Measurements from ENCODE around the gene ENDOG. TPM values are rescaled to one million over a fixed set of nuclear protein-coding genes. Genes with fewer than 3 reads are reported as not detected.
"Not testable (repeated sequence)": the region's sequence is repeated elsewhere in the genome, so short reads cannot be mapped to it uniquely, and the experiment has no call there.

Gene ENDOG
- total RNA-seq, 2 donors from 2014 or later = 29.9 to 87.2 TPM

GRCh38 chr9:128851779-128852600, 33.7 kb downstream of the ENDOG start:
- H3K27ac ChIP-seq = peak overlapping the region; percentile 20 to 32
- DNase-seq (ENCODE audit: low spot score) = peak; percentile 62
- H3K4me1 ChIP-seq (replicated peaks); H3K36me3 ChIP-seq; H3K9me3 ChIP-seq; H3K4me3 ChIP-seq; intact Hi-C loops (cut with DNase I); H3K27me3 ChIP-seq (replicated peaks; ENCODE audit: insufficient read depth): not testable (repeated sequence)
- TF ChIP-seq POLR2AphosphoS5 (IDR thresholded peaks at IDR 0.05) = peak; percentile 44
- TF ChIP-seq CTCF (IDR thresholded peaks at IDR 0.05) = peak; percentile 13 to 92 (median 74)
- WGBS = 70% methylated on average over 10 of the region's 10 CpGs

- intact Hi-C loops (cut with DNase I); H3K4me3 ChIP-seq; H3K27me3 ChIP-seq (replicated peaks; ENCODE audit: insufficient read depth); DNase-seq (ENCODE audit: low spot score); H3K36me3 ChIP-seq; H3K9me3 ChIP-seq; H3K4me1 ChIP-seq (replicated peaks): not testable (repeated sequence)
- peak overlapping the region; percentile 20 to 51 for H3K27ac ChIP-seq
- WGBS = 69% methylated on average over 2 of the region's 2 CpGs
These were observed 34.3 kb downstream of the ENDOG start for GRCh38 chr9:128852646-128853045.

- DNase-seq (ENCODE audit: low spot score); H3K9me3 ChIP-seq; H3K4me1 ChIP-seq (replicated peaks); H3K4me3 ChIP-seq; H3K27me3 ChIP-seq (replicated peaks; ENCODE audit: insufficient read depth); H3K36me3 ChIP-seq; intact Hi-C loops (cut with DNase I); H3K27ac ChIP-seq: not testable (repeated sequence)
- 91% methylated on average over 6 of the region's 6 CpGs for WGBS
These were observed 36.2 kb downstream of the ENDOG start for GRCh38 chr9:128854454-128854853.

GRCh38 chr9:128858476-128858875, 40.2 kb downstream of the ENDOG start:
- intact Hi-C loops (cut with DNase I); H3K9me3 ChIP-seq; H3K27me3 ChIP-seq (replicated peaks; ENCODE audit: insufficient read depth); H3K4me3 ChIP-seq; H3K36me3 ChIP-seq; H3K27ac ChIP-seq; DNase-seq (ENCODE audit: low spot score): not testable (repeated sequence)
- 95% methylated on average over 7 of the region's 7 CpGs for WGBS
- H3K4me1 ChIP-seq (replicated peaks) = peaks cover 17% of the 10 kb centered on the region

- 79% methylated on average over 5 of the region's 5 CpGs for WGBS
- intact Hi-C loops (cut with DNase I) = no loop called here
- Histone ChIP-seq H3K4me1 (replicated peaks) (peaks cover 15% of the 10 kb centered on the region), H3K36me3 (no peaks in the 10 kb centered on the region), H3K4me3 (no peak overlapping the region), H3K27me3 (replicated peaks; ENCODE audit: insufficient read depth) (no peaks in the 10 kb centered on the region), H3K27ac (peak overlapping the region; percentile 65 to 73), H3K9me3 (no peaks in the 10 kb centered on the region)
- TF ChIP-seq POLR2A (IDR thresholded peaks at IDR 0.05) (no peak), POLR2AphosphoS5 (IDR thresholded peaks at IDR 0.05) (no peak), CTCF (IDR thresholded peaks at IDR 0.05) (no peak)
- no peak for DNase-seq (ENCODE audit: low spot score)
These were observed 42.6 kb downstream of the ENDOG start for GRCh38 chr9:128860937-128861336.

GRCh38 chr9:128861501-128861900, 43.2 kb downstream of the ENDOG start:
- no peak for DNase-seq (ENCODE audit: low spot score)
- Histone ChIP-seq H3K27me3 (replicated peaks; ENCODE audit: insufficient read depth) (no peaks in the 10 kb centered on the region), H3K27ac (peak overlapping the region; percentile 65 to 73), H3K9me3 (no peaks in the 10 kb centered on the region), H3K36me3 (no peaks in the 10 kb centered on the region), H3K4me3 (no peak overlapping the region), H3K4me1 (replicated peaks) (peaks cover 15% of the 10 kb centered on the region)
- intact Hi-C loops (cut with DNase I) = no loop called here
- TF ChIP-seq POLR2AphosphoS5 (IDR thresholded peaks at IDR 0.05) = no peak
- TF ChIP-seq POLR2A (IDR thresholded peaks at IDR 0.05) = no peak
- no peak for TF ChIP-seq CTCF (IDR thresholded peaks at IDR 0.05)
- 86% methylated on average over 6 of the region's 6 CpGs for WGBS
